ENCODE measurements around the gene FMNL1.
A peak's percentile ranks its signal among the peaks of the same experiment; 100 is the strongest.

DNA sequence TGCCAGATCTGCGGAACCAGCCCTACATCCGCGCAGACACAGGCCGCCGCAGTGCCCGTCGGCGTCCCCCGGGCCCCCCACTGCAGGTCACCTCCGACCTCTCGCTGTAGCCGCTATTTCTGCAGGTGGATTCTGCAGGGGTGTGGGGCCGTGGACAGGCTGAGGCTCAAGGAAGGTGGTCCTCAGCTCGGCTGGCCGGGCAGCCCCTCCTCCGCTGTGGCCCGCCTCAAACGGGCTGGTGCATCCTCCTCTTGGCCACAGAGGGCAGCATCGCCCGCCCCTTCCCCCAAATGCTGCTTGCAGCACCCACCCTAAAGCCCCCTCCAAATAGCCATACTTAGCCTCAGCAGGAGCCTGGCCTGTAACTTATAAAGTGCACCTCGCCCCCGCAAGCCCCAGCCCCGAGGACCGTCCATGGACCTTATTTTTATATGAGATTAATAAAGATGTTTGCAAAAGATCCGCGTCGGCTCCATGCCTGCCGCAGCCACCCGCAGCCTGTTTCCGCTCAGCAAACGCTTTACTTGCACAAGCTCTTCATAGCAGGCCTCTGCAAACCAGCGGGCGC lies 25.3 kb downstream of the FMNL1 start:
- no peak for TF ChIP-seq EZH2 (IDR thresholded peaks at IDR 0.05; ENCODE audit: low read length)
- TF ChIP-seq, protein P1, sequence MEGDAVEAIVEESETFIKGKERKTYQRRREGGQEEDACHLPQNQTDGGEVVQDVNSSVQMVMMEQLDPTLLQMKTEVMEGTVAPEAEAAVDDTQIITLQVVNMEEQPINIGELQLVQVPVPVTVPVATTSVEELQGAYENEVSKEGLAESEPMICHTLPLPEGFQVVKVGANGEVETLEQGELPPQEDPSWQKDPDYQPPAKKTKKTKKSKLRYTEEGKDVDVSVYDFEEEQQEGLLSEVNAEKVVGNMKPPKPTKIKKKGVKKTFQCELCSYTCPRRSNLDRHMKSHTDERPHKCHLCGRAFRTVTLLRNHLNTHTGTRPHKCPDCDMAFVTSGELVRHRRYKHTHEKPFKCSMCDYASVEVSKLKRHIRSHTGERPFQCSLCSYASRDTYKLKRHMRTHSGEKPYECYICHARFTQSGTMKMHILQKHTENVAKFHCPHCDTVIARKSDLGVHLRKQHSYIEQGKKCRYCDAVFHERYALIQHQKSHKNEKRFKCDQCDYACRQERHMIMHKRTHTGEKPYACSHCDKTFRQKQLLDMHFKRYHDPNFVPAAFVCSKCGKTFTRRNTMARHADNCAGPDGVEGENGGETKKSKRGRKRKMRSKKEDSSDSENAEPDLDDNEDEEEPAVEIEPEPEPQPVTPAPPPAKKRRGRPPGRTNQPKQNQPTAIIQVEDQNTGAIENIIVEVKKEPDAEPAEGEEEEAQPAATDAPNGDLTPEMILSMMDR (optimal IDR thresholded peaks at IDR 0.05 in 1 of 3, IDR thresholded peaks at IDR 0.05 in 1 of 3, conservative IDR thresholded peaks at IDR 0.05 in 1 of 3; ENCODE audit: extremely low read depth in 1 of 3, insufficient read depth in 2 of 3, low read length in 3 of 3), result peak; percentile 30 to 71 (median 63)
